Ramos (cell line): ENCODE measurements around the gene RAB37.

Source experiments
- in situ Hi-C: fragments of 300-500 bp; cut with MboI; formaldehyde crosslinking; loops from one replicate; pipeline ENCODE4 v1.14.3; 2022; ENCODE audit warnings: low sequenced_read_pairs; ENCODE audit not compliant: unreplicated experiment

RAB37 gene

GRCh38 chr17:74725111-74725510 lies 11.9 kb upstream of the RAB37 start:
- in situ Hi-C loops: no loop called here

- in situ Hi-C loops: no loop called here
Measured at GRCh38 chr17:74728033-74728701, 8.9 kb upstream of the RAB37 start.

GRCh38 chr17:74728702-74729075 lies 8.4 kb upstream of the RAB37 start:
- in situ Hi-C loops: no loop called here

GRCh38 chr17:74729368-74729767 lies 7.7 kb upstream of the RAB37 start:
- in situ Hi-C loops: no loop called here

- in situ Hi-C loops: no loop called here
Measured at GRCh38 chr17:74729866-74730265, 7.2 kb upstream of the RAB37 start.

- in situ Hi-C loops: no loop called here
Measured at GRCh38 chr17:74730491-74731346, 6.3 kb upstream of the RAB37 start.

GRCh38 chr17:74731347-74731605 lies 5.8 kb upstream of the RAB37 start:
- in situ Hi-C loops: no loop called here

- in situ Hi-C loops: no loop called here
Measured at GRCh38 chr17:74732042-74732867, 4.8 kb upstream of the RAB37 start.

GRCh38 chr17:74733365-74734122 lies 3.5 kb upstream of the RAB37 start:
- in situ Hi-C loops: no loop called here

GRCh38 chr17:74734256-74734655 lies 2.8 kb upstream of the RAB37 start:
- in situ Hi-C loops: no loop called here

- in situ Hi-C loops: no loop called here
Measured at GRCh38 chr17:74737299-74738050, 419 bp downstream of the RAB37 start.

GRCh38 chr17:74738051-74738996 lies 1.3 kb downstream of the RAB37 start:
- in situ Hi-C loops: no loop called here

- in situ Hi-C loops: no loop called here
Measured at GRCh38 chr17:74739227-74739831, 2.3 kb downstream of the RAB37 start.

- in situ Hi-C loops: no loop called here
Measured at GRCh38 chr17:74740173-74740572, 3.1 kb downstream of the RAB37 start.

GRCh38 chr17:74740641-74741387 lies 3.8 kb downstream of the RAB37 start:
- in situ Hi-C loops: no loop called here

- in situ Hi-C loops: no loop called here
Measured at GRCh38 chr17:74742153-74742515, 5.1 kb downstream of the RAB37 start.

GRCh38 chr17:74742978-74743545 lies 6.0 kb downstream of the RAB37 start:
- in situ Hi-C loops: no loop called here
